GM12865 (cell line): ENCODE measurements around the gene ADAM33.

ENCODE experiments used
- DNase-seq: peaks from one replicate; pipeline ENCODE4 v3.0.0; 2010; ENCODE audit warnings: low read depth
- H3K4me3 ChIP-seq: 2 replicates; pipeline ENCODE4 v1.5.1; 2011; ENCODE audit warnings: mild to moderate bottlenecking, low read depth, low read length, control low read depth
- CTCF ChIP-seq: IDR thresholded peaks from 2 replicates; pipeline ENCODE4 v1.5.1; 2011; ENCODE audit warnings: low read length, control low read depth, low read depth, inconsistent platforms; ENCODE audit not compliant: insufficient read depth; ENCODE audit errors: missing control alignments

ADAM33 gene

GRCh38 chr20:3673221-3674070 is 8.4 kb downstream of the ADAM33 start:
- no peak for DNase-seq
- TF ChIP-seq CTCF = no peak
- H3K4me3 ChIP-seq = no peak overlapping the region

GRCh38 chr20:3672547-3673171 is 9.2 kb downstream of the ADAM33 start:
- H3K4me3 ChIP-seq = no peak overlapping the region
- no peak for TF ChIP-seq CTCF
- no peak for DNase-seq

- no peak for DNase-seq
- no peak for TF ChIP-seq CTCF
- no peak overlapping the region for H3K4me3 ChIP-seq
Measured at GRCh38 chr20:3671986-3672546, 9.7 kb downstream of the ADAM33 start.

GRCh38 chr20:3670945-3671344 is 10.9 kb downstream of the ADAM33 start:
- H3K4me3 ChIP-seq = no peak overlapping the region
- DNase-seq = no peak
- no peak for TF ChIP-seq CTCF

GRCh38 chr20:3670511-3670910 is 11.3 kb downstream of the ADAM33 start:
- H3K4me3 ChIP-seq = no peak overlapping the region
- no peak for DNase-seq
- TF ChIP-seq CTCF = no peak

GRCh38 chr20:3669710-3670367 is 12.0 kb downstream of the ADAM33 start:
- no peak for DNase-seq
- H3K4me3 ChIP-seq = no peak overlapping the region
- no peak for TF ChIP-seq CTCF
